Naive B cell (primary cell): ENCODE data around the gene OTOP2. TPM values are rescaled to one million over a fixed set of nuclear protein-coding genes. Genes with fewer than 3 reads are reported as not detected.

Experiments
- ATAC-seq, 2 donors: fragments of 150-1000 bp; cut with Tn5 transposase; 2 replicates each; pipeline ENCODE4 v1.10.0; 2021; ENCODE audit warnings: low read depth in 2 of 2, mild to moderate bottlenecking in 2 of 2, moderate library complexity in 2 of 2
- DNase-seq: peaks from one replicate; pipeline ENCODE4 v3.0.0; 2022
- H3K27ac Mint-ChIP-seq, 6 donors: one replicate each; pipeline ENCODE4 v1.8.0; 2020 to 2022; ENCODE audit warnings: mild to moderate bottlenecking in 6 of 6, mixed read lengths in 6 of 6, moderate library complexity in 5 of 6, inconsistent platforms in 2 of 6
- H3K27me3 Mint-ChIP-seq, 3 donors: one replicate each; pipeline ENCODE4 v1.8.0; 2021 to 2022; ENCODE audit warnings: mixed read lengths in 3 of 3, mild to moderate bottlenecking in 1 of 3
- H3K36me3 Mint-ChIP-seq, 2 donors: one replicate each; pipeline ENCODE4 v1.8.0; 2020 to 2022; ENCODE audit warnings: mixed read lengths in 2 of 2, inconsistent platforms in 1 of 2, mild to moderate bottlenecking in 1 of 2
- H3K4me1 Mint-ChIP-seq, 3 donors: one replicate each; pipeline ENCODE4 v1.8.0; 2020 to 2022; ENCODE audit warnings: mixed read lengths in 3 of 3, inconsistent platforms in 1 of 3, mild to moderate bottlenecking in 1 of 3, moderate library complexity in 1 of 3
- H3K4me3 Mint-ChIP-seq, 8 donors: one replicate each; pipeline ENCODE4 v1.8.0; 2020 to 2022; ENCODE audit warnings: mild to moderate bottlenecking in 8 of 8, mixed read lengths in 8 of 8, moderate library complexity in 8 of 8, inconsistent platforms in 2 of 8
- H3K9me3 Mint-ChIP-seq, 7 donors: one replicate each; pipeline ENCODE4 v1.8.0; 2020 to 2022; ENCODE audit warnings: mixed read lengths in 7 of 7, mild to moderate bottlenecking in 5 of 7, inconsistent platforms in 2 of 7, moderate library complexity in 1 of 7
- polyA plus RNA-seq, 6 donors: library from polyadenylated mRNA; unstranded; fragments of 300-500 nt; fragmentation: Illumina TruSeq; gene quantifications; one replicate each; pipeline ENCODE4 v1.2.3, GENCODE V29; 2021; ENCODE audit warnings: low read depth in 6 of 6

Gene OTOP2, protein sequence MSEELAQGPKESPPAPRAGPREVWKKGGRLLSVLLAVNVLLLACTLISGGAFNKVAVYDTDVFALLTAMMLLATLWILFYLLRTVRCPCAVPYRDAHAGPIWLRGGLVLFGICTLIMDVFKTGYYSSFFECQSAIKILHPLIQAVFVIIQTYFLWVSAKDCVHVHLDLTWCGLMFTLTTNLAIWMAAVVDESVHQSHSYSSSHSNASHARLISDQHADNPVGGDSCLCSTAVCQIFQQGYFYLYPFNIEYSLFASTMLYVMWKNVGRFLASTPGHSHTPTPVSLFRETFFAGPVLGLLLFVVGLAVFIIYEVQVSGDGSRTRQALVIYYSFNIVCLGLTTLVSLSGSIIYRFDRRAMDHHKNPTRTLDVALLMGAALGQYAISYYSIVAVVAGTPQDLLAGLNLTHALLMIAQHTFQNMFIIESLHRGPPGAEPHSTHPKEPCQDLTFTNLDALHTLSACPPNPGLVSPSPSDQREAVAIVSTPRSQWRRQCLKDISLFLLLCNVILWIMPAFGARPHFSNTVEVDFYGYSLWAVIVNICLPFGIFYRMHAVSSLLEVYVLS
- not detected for polyA plus RNA-seq

GRCh38 chr17:74924250-74924948 is at the start of gene OTOP2:
TSS of gene OTOP2 (plus strand) at chr17:74924273. CDS start at chr17:74924633, 360 bp downstream.
- Mint-ChIP-seq H3K9me3 (peaks cover 0 to 2% (median 0%) of the 10 kb centered on the region in 7 donors), H3K4me3 (peak within 1 kb of the TSS in 7 of 8 donors; percentile 64 to 85 (median 70)), H3K27me3 (peaks cover 34 to 94% (median 76%) of the 10 kb centered on the region in 3 donors), H3K27ac (peak within 1 kb of the TSS in 3 of 6 donors; percentile 64 to 83 (median 70)), H3K36me3 (no peaks in the 10 kb centered on the region), H3K4me1 (peaks cover 13 to 17% (median 17%) of the 10 kb centered on the region in 3 donors)
- DNase-seq (no peak), ATAC-seq (peak; percentile 16 to 17)

DNA sequence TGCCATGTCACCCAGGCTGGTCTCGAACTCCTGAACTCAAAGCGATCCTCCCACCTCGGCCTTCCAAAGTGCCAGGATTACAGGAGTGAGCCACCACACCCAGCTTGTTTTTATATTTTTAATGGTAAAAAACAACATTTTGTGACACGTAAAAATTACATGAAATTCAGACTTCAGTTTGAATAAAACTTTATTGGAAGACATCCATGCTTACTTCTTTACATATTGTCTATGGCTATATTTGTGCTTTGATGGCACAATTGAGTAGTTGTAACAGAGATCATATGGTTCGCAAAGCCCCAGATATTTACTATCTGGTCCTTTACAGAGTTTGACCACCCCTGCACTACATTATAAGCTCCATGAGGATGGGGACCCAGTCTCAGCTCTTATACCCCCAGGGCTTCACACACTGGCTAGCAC is 49.4 kb upstream of the OTOP2 start:
- ATAC-seq (no peak), DNase-seq (no peak)
- Mint-ChIP-seq H3K27me3 (peaks cover 2 to 16% (median 12%) of the 10 kb centered on the region in 3 donors), H3K4me3 (peak overlapping the region in 4 of 8 donors; percentile 12 to 90 (median 68)), H3K4me1 (peaks cover 19 to 21% (median 20%) of the 10 kb centered on the region in 3 donors), H3K27ac (peak overlapping the region in 1 of 6 donors; percentile 9), H3K36me3 (no peaks in the 10 kb centered on the region), H3K9me3 (no peaks in the 10 kb centered on the region)

- DNase-seq (no peak), ATAC-seq (no peak)
- Mint-ChIP-seq H3K27ac (peak overlapping the region in 2 of 6 donors; percentile 85 to 94), H3K36me3 (no peaks in the 10 kb centered on the region), H3K27me3 (peaks cover 5 to 21% (median 17%) of the 10 kb centered on the region in 3 donors), H3K4me3 (peak overlapping the region in 1 of 8 donors; percentile 90), H3K4me1 (peaks cover 19 to 21% (median 19%) of the 10 kb centered on the region in 3 donors), H3K9me3 (no peaks in the 10 kb centered on the region)
Measured at GRCh38 chr17:74875155-74875976, 48.7 kb upstream of the OTOP2 start.

- DNase-seq (no peak), ATAC-seq (no peak)
- Mint-ChIP-seq H3K9me3 (no peaks in the 10 kb centered on the region), H3K4me3 (peak overlapping the region in 2 of 8 donors; percentile 18 to 29), H3K27ac (peak overlapping the region in 1 of 6 donors; percentile 94), H3K27me3 (peaks cover 5 to 28% (median 17%) of the 10 kb centered on the region in 3 donors), H3K4me1 (peaks cover 18 to 21% (median 19%) of the 10 kb centered on the region in 3 donors), H3K36me3 (no peaks in the 10 kb centered on the region)
Measured at GRCh38 chr17:74875977-74876593, 48.0 kb upstream of the OTOP2 start.

- H3K4me1 Mint-ChIP-seq: peaks cover 4 to 8% (median 6%) of the 10 kb centered on the region in 3 donors
- H3K27me3 Mint-ChIP-seq: peaks cover 5 to 39% (median 17%) of the 10 kb centered on the region in 3 donors
- DNase-seq: no peak
- no peaks in the 10 kb centered on the region for H3K9me3 Mint-ChIP-seq
- no peak overlapping the region for H3K4me3 Mint-ChIP-seq
- H3K27ac Mint-ChIP-seq: peak overlapping the region in 3 of 6 donors; percentile 66 to 86 (median 70)
- no peak for ATAC-seq
- no peaks in the 10 kb centered on the region for H3K36me3 Mint-ChIP-seq
Measured at GRCh38 chr17:74877592-74878548, 46.2 kb upstream of the OTOP2 start.

DNA sequence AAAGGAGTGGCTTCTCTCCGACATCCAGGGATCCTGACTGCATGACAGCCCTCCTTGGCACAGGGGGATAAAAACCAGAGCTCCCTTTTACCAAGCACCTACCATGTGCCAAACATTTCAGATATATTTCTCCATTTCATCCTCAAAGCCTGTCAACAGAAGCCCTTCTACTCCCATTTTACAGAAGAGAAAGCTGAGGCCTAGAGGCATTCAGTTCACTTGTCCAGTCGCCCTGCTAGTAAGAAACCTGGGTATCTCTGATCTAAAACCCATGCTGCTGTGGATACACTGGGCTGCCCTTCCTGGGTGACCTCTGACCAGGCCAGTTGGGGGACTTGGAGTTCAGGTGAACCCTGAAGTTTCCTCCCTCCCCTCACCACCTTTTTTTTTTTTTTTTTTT is 45.4 kb upstream of the OTOP2 start:
- Mint-ChIP-seq H3K4me3 (no peak overlapping the region), H3K27me3 (peaks cover 5 to 42% (median 17%) of the 10 kb centered on the region in 3 donors), H3K36me3 (no peaks in the 10 kb centered on the region), H3K27ac (peak overlapping the region in 1 of 6 donors; percentile 52), H3K9me3 (no peaks in the 10 kb centered on the region), H3K4me1 (peaks cover 4 to 5% (median 5%) of the 10 kb centered on the region in 3 donors)
- no peak for ATAC-seq
- no peak for DNase-seq

- H3K27ac Mint-ChIP-seq: peak overlapping the region in 1 of 6 donors; percentile 52
- no peaks in the 10 kb centered on the region for H3K4me1 Mint-ChIP-seq
Measured at GRCh38 chr17:74879308-74879707, 44.8 kb upstream of the OTOP2 start.

DNA sequence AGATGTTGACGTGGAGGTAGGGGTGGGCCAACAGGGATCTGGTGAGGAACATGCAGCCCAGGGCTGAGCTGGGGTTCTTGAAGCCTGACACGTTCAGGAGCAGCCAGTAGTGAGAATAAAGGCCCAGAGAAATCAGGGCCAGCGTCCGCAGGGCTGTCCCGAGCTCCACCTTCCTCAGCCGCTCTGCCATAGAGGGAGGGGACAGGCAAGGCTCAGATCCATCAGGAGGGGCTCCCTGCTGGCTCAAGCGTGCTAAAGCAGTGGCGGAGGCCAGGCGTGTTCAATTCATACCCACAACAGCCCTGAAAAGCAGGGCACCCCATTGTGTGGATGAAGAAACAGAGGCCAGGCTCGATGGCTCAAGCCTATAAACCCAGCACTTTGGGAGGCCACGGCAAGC is 43.0 kb upstream of the OTOP2 start:
- H3K4me3 Mint-ChIP-seq: no peak overlapping the region
- ATAC-seq (no peak), DNase-seq (no peak)
- H3K27me3 Mint-ChIP-seq: peaks cover 18 to 63% (median 37%) of the 10 kb centered on the region in 3 donors
- H3K9me3 Mint-ChIP-seq: peaks cover 0 to 2% (median 0%) of the 10 kb centered on the region in 7 donors
- no peaks in the 10 kb centered on the region for H3K4me1 Mint-ChIP-seq
- peaks cover 0 to 4% of the 10 kb centered on the region in 2 donors for H3K36me3 Mint-ChIP-seq
- H3K27ac Mint-ChIP-seq: peak overlapping the region in 1 of 6 donors; percentile 44

More at GRCh38 chr17:74879308-74879707, 44.8 kb upstream of the OTOP2 start:
- Mint-ChIP-seq H3K36me3 (peaks cover 0 to 2% of the 10 kb centered on the region in 2 donors), H3K27me3 (peaks cover 10 to 48% (median 20%) of the 10 kb centered on the region in 3 donors), H3K4me3 (no peak overlapping the region), H3K9me3 (no peaks in the 10 kb centered on the region)
- ATAC-seq (no peak), DNase-seq (no peak)

DNA sequence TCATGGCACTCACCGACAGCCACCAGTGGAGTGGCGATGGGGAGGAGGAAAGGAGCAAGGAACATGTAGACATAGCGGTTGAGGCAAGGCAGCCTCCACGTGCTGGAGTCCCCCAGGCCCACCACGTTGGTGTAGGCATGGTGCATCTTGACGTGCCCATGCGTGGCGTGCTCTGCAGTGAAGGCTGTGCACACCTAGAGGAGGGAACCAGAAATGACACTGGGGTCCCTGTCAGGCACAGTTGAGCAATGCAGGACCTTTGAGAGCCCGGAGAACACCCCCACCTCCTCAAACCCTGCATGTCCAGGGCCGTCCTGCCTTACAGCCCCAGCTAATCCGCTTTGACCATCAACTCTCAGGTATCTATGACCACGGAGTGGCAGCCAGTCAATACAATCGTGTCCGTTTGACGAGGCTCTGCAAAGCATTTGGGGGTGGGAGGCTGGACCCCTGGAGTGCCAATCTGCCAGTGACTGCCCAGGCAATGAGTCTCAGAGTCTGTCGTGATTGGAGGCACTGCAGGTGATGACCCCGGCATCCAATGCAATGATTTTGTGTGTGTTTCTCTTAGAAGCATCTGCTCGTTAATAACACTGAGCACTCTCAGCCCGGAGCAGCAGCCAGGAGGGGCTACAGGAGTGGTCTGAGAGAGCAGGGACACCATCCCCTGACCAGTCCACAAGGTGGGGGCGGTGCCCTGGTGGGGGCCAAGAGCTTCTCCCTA is 41.4 kb upstream of the OTOP2 start:
- Mint-ChIP-seq H3K4me1 (no peaks in the 10 kb centered on the region), H3K27ac (no peak overlapping the region), H3K36me3 (peaks cover 0 to 4% of the 10 kb centered on the region in 2 donors), H3K9me3 (peaks cover 0 to 5% (median 0%) of the 10 kb centered on the region in 7 donors), H3K4me3 (no peak overlapping the region), H3K27me3 (peaks cover 23 to 76% (median 46%) of the 10 kb centered on the region in 3 donors)
- no peak for ATAC-seq
- no peak for DNase-seq

DNA sequence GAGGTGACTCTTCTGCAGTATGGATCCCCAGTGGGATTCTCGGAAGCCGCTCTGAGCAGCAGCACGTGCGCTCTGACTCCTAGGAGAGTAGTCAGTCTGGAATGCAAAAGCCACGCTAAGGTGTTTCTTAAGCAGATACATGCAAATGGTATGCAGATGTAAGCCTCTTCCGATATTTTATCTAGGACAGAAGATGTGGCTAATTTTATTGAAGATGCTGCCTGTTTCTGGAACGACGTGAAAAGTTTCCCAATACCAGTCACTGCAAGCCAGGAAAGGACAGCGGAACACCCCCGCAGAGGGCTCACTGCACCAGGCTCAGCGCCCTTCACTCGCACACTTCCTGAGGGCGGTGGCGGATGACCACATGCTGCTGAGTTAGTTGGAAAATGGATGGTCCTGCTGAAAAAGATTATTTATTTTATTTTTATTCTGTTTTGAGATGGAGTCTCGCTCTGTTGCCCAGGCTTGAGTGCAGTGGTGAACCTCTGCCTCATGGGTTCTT is 40.8 kb upstream of the OTOP2 start:
- no peak for DNase-seq
- no peak for ATAC-seq

More for the DNA sequence above, 40.8 kb upstream of the OTOP2 start:
- Mint-ChIP-seq H3K4me1 (no peaks in the 10 kb centered on the region), H3K27ac (no peak overlapping the region), H3K9me3 (peaks cover 0 to 5% (median 0%) of the 10 kb centered on the region in 7 donors), H3K4me3 (no peak overlapping the region), H3K36me3 (peaks cover 0 to 4% of the 10 kb centered on the region in 2 donors), H3K27me3 (peaks cover 23 to 76% (median 43%) of the 10 kb centered on the region in 3 donors)
